HepG2 (cell line): ENCODE data around the gene RAP1GAP2. TPM values are rescaled to one million over a fixed set of nuclear protein-coding genes. Genes with fewer than 3 reads are reported as not detected.

ENCODE experiments used
- ESRRA ChIP-seq: sonication (generic); formaldehyde crosslinking; IDR thresholded peaks from 2 replicates; pipeline ENCODE4 v1.5.1; 2020; ENCODE audit warnings: mild to moderate bottlenecking, low read depth, missing genetic modification reagents
- FOXP1 ChIP-seq, 2 experiments: fragments of 450-650 bp in 1 of 2; IDR thresholded peaks; 2 replicates each; pipeline ENCODE4 v1.6.1; 2017 to 2018; ENCODE audit warnings: antibody characterized with exemption in 1 of 2
- GZF1 ChIP-seq: sonication (generic); formaldehyde crosslinking; IDR thresholded peaks from 2 replicates; pipeline ENCODE4 v1.5.1; 2020; ENCODE audit warnings: mild to moderate bottlenecking, missing genetic modification reagents
- HNRNPL ChIP-seq: fragments of 200-400 bp; formaldehyde crosslinking; IDR thresholded peaks from 2 replicates; pipeline ENCODE4 v1.6.1; 2017; ENCODE audit warnings: mild to moderate bottlenecking, low read depth, low read length
- NR3C1 ChIP-seq: sonication (generic); formaldehyde crosslinking; IDR thresholded peaks from 2 replicates; pipeline ENCODE4 v1.4.0; 2020; ENCODE audit warnings: missing genetic modification reagents
- NRL ChIP-seq: sonication (generic); formaldehyde crosslinking; IDR thresholded peaks from 2 replicates; pipeline ENCODE4 v1.5.0; 2020; ENCODE audit warnings: missing genetic modification reagents, mild to moderate bottlenecking, moderate library complexity, borderline replicate concordance
- POLR2AphosphoS5 ChIP-seq: IDR thresholded peaks from 2 replicates; pipeline ENCODE4 v1.6.1; 2012; ENCODE audit warnings: low read depth, low read length
- RORA ChIP-seq: sonication (generic); formaldehyde crosslinking; IDR thresholded peaks from 2 replicates; pipeline ENCODE4 v1.5.0; 2020; ENCODE audit warnings: mild to moderate bottlenecking, missing genetic modification reagents, moderate library complexity
- SALL1 ChIP-seq: sonication (generic); formaldehyde crosslinking; IDR thresholded peaks from 2 replicates; pipeline ENCODE4 v1.8.0; 2022; ENCODE audit warnings: mild to moderate bottlenecking, missing genetic modification reagents
- ZNF629 ChIP-seq: sonication (generic); formaldehyde crosslinking; conservative IDR thresholded peaks from 2 replicates; pipeline ENCODE4 v1.5.0; 2020; ENCODE audit warnings: missing genetic modification reagents
- polyA plus RNA-seq, 8 experiments: library from polyadenylated mRNA; depleted of rRNA in 3 of 8; stranded (reverse) in 7 of 8; unstranded in 1 of 8; fragments of >200 nt; fragmentation: Illumina TruSeq in 4 of 8; extraction: Trizol in 4 of 8; gene quantifications; 2 replicates each; pipeline versions ENCODE4 v1.2.1 to v1.2.3, GENCODE V29; 2011 to 2016; ENCODE audit warnings: low read depth in 4 of 8, missing spikeins in 1 of 8, mixed read lengths in 1 of 8; ENCODE audit not compliant: insufficient read depth in 1 of 8
- total RNA-seq, 5 experiments: library from RNA; depleted of rRNA; stranded (reverse); fragments of >200 nt; fragmentation: Illumina TruSeq; extraction: Trizol; gene quantifications; 2 replicates each; pipeline ENCODE4 v1.2.3, GENCODE V29; 2016; ENCODE audit warnings: low read depth in 1 of 5
- TF ChIP-seq, protein P1 (sequence below): sonication (generic); formaldehyde crosslinking; IDR thresholded peaks from 2 replicates; pipeline ENCODE4 v1.4.0; 2020; ENCODE audit warnings: mild to moderate bottlenecking, missing genetic modification reagents
- TF ChIP-seq, protein P2 (sequence below): sonication (generic); formaldehyde crosslinking; IDR thresholded peaks from 2 replicates; pipeline ENCODE4 v1.5.0; 2020; ENCODE audit warnings: missing genetic modification reagents, mild to moderate bottlenecking, borderline replicate concordance
- TF ChIP-seq, protein P3 (sequence below): sonication (generic); formaldehyde crosslinking; IDR thresholded peaks from 2 replicates; pipeline ENCODE4 v1.5.0; 2020; ENCODE audit warnings: mild to moderate bottlenecking, missing genetic modification reagents, moderate library complexity
- TF ChIP-seq, protein P4 (sequence below): sonication (generic); IDR thresholded peaks from 2 replicates; pipeline ENCODE4 v1.6.1; 2016; ENCODE audit warnings: low read depth, borderline replicate concordance
- TF ChIP-seq, protein P5 (sequence below): sonication (generic); formaldehyde crosslinking; conservative IDR thresholded peaks from 2 replicates; pipeline ENCODE4 v1.8.0; 2022; ENCODE audit warnings: low read depth, missing genetic modification reagents

The RAP1GAP2 gene
- total and polyA plus RNA-seq, 2 of the 13 experiments (the other 11 are each of a cell fraction or from before 2014, with no cell fraction given), result 10.9 to 12.0 TPM

DNA sequence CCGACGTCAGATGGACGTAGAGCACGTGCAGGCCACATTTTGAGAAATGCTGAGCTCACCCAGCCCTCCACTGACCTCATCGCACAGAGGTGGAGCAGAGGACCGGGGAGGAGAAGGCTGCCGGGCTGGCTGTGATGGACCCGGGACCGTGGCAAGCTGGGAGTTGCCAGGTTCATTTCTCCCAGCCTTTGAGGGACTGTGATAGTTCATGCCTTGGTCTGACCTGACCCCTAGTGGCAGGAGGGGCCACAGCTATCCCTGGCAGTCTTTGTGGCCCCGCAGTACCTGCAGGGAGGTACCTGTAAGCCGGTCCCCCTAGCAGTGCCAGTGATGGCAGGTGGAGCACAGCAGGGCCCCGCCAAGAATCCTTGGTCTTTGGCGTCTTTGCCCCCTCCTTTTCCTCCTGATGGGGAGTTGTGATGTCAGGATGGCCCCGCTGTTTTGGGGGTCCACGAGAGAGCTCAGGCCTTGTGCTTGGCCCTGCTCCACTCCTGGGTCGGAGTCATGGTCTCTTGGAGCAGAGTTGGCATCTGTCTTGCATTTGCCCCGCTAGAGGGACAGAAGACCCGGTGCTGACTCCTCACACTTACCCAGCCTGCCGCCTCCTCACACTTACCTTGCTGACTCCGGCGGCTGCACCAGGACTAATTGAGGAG lies 216.8 kb downstream of the RAP1GAP2 start (continued):
- TF ChIP-seq, protein P1, sequence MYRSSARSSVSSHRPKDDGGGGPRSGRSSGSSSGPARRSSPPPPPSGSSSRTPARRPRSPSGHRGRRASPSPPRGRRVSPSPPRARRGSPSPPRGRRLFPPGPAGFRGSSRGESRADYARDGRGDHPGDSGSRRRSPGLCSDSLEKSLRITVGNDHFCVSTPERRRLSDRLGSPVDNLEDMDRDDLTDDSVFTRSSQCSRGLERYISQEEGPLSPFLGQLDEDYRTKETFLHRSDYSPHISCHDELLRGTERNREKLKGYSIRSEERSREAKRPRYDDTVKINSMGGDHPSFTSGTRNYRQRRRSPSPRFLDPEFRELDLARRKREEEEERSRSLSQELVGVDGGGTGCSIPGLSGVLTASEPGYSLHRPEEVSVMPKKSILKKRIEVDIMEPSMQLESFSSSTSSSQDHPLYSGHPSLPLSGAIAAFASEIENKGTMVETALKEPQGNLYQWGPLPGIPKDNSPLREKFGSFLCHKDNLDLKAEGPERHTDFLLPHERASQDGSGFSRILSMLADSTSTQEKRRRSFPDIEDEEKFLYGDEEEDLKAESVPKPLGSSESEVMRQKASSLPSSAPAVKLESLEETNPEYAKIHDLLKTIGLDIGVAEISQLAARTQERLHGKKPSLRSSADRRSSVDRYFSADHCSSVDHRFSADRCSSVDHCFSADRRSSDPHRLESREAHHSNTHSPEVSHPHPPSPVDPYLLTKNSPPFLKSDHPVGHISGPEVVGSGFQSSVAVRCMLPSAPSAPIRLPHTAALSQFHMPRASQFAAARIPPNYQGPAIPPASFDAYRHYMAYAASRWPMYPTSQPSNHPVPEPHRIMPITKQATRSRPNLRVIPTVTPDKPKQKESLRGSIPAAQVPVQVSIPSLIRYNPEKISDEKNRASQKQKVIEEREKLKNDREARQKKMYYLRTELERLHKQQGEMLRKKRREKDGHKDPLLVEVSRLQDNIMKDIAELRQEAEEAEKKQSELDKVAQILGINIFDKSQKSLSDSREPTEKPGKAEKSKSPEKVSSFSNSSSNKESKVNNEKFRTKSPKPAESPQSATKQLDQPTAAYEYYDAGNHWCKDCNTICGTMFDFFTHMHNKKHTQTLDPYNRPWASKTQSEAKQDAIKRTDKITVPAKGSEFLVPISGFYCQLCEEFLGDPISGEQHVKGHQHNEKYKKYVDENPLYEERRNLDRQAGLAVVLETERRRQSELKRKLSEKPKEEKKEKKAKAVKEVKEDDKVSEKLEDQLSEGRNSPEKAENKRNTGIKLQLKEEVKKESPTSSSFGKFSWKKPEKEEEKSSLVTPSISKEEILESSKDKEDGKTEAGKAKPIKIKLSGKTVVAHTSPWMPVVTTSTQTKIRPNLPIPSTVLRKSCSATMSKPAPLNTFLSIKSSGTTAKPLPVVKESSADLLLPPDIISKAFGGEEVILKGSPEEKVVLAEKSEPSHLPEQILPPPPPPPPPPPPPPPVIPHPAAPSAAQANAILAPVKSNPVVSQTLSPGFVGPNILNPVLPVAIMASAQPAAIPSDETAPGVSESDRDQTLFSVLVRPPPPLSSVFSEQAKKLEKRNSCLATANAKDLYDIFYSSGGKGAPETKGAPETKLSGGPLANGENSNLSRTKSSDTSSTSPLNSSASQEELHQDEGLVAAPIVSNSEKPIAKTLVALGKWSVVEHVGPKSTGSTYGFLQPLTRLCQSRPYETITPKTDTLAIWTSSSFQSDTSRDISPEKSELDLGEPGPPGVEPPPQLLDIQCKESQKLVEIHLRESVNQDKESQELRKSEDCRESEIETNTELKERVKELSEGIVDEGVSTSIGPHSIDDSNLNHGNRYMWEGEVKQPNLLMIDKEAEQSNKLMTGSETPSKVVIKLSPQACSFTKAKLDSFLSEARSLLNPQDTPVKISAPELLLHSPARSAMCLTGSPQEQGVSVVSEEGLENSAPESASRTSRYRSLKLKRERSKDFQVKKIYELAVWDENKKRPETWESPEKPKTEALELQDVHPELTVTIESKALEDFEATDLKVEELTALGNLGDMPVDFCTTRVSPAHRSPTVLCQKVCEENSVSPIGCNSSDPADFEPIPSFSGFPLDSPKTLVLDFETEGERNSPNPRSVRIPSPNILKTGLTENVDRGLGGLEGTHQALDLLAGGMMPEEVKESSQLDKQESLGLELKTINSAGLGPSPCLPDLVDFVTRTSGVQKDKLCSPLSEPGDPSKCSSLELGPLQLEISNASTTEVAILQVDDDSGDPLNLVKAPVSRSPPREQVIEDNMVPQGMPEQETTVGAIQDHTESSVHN, result no peak
- TF ChIP-seq NR3C1 (CRISPR knock-in tag) (no peak), POLR2AphosphoS5 (no peak), NRL (CRISPR knock-in tag) (peak; percentile 32; the same call in 1 of the 2 replicates), FOXP1 (IDR thresholded peaks at IDR 0.05) (no peak), FOXP1 (CRISPR knock-in tag; IDR thresholded peaks at IDR 0.05) (no peak), HNRNPL (no peak; the same call in 1 of the 2 replicates), SALL1 (CRISPR knock-in tag) (peak; percentile 14; the same call in 1 of the 2 replicates), GZF1 (CRISPR knock-in tag) (no peak), ZNF629 (CRISPR knock-in tag) (no peak), ESRRA (CRISPR knock-in tag) (no peak), RORA (CRISPR knock-in tag) (no peak)
- TF ChIP-seq, protein P2, sequence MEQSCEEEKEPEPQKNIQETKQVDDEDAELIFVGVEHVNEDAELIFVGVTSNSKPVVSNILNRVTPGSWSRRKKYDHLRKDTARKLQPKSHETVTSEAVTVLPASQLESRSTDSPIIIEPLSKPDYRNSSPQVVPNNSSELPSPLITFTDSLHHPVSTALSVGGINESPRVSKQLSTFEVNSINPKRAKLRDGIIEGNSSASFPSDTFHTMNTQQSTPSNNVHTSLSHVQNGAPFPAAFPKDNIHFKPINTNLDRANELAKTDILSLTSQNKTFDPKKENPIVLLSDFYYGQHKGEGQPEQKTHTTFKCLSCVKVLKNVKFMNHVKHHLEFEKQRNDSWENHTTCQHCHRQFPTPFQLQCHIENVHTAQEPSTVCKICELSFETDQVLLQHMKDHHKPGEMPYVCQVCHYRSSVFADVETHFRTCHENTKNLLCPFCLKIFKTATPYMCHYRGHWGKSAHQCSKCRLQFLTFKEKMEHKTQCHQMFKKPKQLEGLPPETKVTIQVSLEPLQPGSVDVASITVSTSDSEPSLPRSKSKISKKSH (CRISPR knock-in tag), result 0 out of 2 replicates have a peak, but pooled peaks have one; percentile 34
- TF ChIP-seq, protein P3, sequence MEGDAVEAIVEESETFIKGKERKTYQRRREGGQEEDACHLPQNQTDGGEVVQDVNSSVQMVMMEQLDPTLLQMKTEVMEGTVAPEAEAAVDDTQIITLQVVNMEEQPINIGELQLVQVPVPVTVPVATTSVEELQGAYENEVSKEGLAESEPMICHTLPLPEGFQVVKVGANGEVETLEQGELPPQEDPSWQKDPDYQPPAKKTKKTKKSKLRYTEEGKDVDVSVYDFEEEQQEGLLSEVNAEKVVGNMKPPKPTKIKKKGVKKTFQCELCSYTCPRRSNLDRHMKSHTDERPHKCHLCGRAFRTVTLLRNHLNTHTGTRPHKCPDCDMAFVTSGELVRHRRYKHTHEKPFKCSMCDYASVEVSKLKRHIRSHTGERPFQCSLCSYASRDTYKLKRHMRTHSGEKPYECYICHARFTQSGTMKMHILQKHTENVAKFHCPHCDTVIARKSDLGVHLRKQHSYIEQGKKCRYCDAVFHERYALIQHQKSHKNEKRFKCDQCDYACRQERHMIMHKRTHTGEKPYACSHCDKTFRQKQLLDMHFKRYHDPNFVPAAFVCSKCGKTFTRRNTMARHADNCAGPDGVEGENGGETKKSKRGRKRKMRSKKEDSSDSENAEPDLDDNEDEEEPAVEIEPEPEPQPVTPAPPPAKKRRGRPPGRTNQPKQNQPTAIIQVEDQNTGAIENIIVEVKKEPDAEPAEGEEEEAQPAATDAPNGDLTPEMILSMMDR (CRISPR knock-in tag), result peak; percentile 90
- TF ChIP-seq, protein P4, sequence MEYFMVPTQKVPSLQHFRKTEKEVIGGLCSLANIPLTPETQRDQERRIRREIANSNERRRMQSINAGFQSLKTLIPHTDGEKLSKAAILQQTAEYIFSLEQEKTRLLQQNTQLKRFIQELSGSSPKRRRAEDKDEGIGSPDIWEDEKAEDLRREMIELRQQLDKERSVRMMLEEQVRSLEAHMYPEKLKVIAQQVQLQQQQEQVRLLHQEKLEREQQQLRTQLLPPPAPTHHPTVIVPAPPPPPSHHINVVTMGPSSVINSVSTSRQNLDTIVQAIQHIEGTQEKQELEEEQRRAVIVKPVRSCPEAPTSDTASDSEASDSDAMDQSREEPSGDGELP, result no peak
- TF ChIP-seq, protein P5, sequence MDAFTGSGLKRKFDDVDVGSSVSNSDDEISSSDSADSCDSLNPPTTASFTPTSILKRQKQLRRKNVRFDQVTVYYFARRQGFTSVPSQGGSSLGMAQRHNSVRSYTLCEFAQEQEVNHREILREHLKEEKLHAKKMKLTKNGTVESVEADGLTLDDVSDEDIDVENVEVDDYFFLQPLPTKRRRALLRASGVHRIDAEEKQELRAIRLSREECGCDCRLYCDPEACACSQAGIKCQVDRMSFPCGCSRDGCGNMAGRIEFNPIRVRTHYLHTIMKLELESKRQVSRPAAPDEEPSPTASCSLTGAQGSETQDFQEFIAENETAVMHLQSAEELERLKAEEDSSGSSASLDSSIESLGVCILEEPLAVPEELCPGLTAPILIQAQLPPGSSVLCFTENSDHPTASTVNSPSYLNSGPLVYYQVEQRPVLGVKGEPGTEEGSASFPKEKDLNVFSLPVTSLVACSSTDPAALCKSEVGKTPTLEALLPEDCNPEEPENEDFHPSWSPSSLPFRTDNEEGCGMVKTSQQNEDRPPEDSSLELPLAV, result no peak
